NCI-H2171 treated with DMSO at 0.1 percent for 48 hours (cell line): ENCODE data around the gene CD320.
"Not testable (repeated sequence)": the region's sequence is repeated elsewhere in the genome, so short reads cannot be mapped to it uniquely, and the experiment has no call there.

Experiments
- DNase-seq: peaks from one replicate; lab custom pipeline; 2025; lab: John Stamatoyannopoulos, UW

Gene CD320

DNA sequence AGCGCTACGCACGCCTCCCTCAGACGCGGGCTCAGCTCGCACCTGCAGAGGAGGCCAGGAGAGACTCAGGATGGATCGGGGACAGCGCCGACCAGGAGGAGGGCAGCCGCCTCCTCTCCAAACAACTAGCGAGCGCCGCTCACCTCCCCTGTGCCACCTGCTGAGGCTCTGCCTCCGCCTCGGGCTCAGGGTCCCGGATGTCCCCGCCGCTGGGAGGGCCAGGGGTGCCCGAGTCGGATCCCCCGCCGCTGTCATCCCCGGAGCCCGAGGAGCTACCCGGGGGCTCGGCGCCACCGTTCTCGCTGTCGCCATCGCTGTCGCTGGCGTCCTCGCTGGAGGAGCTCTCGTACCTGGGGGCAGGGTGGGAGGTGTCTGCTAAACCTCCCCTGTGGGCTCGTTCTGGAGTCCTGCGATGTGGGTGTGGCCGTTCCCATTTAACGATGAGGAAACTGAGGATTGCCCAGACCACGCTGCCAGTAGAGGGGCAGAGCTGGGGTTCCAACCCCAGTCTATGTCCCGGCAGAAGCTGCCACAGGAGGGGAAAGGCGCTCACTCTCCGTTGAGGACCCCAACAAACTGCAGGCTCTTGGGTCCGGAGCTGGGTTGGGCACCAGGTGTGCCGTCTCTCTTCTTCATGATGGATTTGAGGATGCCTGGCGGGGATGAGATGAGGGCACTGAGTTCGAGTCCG lies 25.8 kb upstream of the CD320 start:
- no peak for DNase-seq

- DNase-seq = no peak
These were observed 25.0 kb upstream of the CD320 start for GRCh38 chr19:8332976-8333766.

DNA sequence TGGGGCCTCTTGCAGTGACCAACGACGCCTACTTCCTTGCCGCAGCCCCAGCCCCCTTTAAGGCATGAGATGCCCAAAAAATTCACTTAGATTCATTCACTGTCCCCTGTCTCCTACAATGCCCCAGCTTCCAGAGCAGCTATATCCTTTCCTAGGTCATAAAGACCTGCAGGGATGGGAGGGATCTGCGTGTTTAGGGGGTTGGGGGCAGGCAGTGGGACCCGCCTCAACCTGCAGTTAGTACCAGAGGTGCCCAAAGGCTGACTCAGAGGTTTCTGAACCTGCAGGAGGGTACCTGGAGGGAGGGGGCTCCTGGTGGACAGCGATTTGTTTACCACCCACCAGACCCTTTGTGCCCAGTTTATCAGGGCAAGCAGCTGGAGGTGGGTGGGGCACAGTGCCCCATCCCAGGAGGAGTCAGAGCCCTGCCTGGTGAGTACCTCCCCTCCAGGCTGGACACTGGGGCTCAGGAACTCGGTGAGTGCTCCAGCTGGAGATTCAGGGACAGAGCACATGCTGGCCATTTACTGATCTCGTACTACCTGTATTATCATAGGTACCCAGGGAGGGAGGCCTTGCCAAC lies 23.2 kb upstream of the CD320 start:
- no peak for DNase-seq

DNA sequence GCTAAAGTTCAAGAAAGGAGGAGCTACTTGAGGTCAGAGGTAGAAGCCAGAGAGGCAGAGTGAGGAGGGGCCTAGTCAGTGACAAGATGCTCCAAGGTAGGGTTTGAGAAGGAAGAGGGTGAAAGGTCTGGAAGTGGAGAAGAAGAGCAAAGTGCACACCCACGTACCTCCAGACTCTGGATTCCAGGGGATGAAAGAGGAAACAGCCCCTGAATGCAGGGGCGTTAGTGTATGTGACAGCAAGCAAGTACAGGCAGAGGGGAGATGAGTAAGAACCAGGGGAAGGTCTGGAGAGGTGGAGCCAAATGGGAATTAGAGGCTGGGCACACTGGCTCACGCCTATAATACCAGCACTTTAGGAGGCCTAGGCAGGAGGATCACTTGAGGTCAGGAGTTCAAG lies 21.8 kb upstream of the CD320 start:
- no peak for DNase-seq

- DNase-seq = no peak
These were observed 17.3 kb upstream of the CD320 start for GRCh38 chr19:8325454-8325853.

GRCh38 chr19:8324186-8325050 lies 16.3 kb upstream of the CD320 start:
- DNase-seq = no peak

GRCh38 chr19:8323781-8324185 lies 15.6 kb upstream of the CD320 start:
- DNase-seq = no peak

- DNase-seq = no peak
These were observed 14.5 kb upstream of the CD320 start for GRCh38 chr19:8322638-8322997.

DNA sequence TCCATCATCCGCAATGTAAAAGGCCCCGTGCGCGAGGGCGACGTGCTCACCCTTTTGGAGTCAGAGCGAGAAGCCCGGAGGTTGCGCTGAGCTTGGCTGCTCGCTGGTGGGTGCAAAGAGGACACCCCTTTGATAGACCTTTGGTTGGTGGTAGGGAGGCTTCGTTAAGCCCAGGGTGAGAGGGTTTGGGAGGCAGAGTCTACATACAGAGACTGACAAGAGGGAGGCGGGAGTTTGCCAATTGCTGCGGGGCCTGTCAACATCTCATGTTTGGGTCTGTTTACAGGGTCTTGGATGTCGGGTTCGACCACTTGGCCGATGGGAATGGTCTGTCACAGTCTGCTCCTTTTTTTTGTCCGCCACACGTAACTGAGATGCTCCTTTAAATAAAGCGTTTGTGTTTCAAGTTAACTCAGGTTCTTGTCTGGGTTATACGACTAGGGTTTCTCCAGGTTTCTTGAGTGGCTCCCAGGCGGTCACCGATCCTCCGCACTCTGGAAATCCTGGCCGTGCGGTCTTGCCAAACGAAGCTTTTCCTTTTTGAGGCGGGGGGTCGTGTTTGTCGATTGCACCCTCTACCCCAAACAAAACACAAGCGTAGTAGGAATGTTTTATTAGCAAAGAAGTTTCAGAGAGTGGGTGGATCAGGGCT lies 14.0 kb upstream of the CD320 start:
- no peak for DNase-seq

- peak; percentile 96 for DNase-seq
These were observed 13.2 kb upstream of the CD320 start, which contains the start of the genes NDUFA7 and RPS28 for GRCh38 chr19:8321067-8321985. NDUFA7 (minus strand) TSS chr19:8321375; CDS start chr19:8321358, 17 bp downstream. RPS28 (plus strand) TSS chr19:8321496; CDS start chr19:8321531, 35 bp downstream.

DNA sequence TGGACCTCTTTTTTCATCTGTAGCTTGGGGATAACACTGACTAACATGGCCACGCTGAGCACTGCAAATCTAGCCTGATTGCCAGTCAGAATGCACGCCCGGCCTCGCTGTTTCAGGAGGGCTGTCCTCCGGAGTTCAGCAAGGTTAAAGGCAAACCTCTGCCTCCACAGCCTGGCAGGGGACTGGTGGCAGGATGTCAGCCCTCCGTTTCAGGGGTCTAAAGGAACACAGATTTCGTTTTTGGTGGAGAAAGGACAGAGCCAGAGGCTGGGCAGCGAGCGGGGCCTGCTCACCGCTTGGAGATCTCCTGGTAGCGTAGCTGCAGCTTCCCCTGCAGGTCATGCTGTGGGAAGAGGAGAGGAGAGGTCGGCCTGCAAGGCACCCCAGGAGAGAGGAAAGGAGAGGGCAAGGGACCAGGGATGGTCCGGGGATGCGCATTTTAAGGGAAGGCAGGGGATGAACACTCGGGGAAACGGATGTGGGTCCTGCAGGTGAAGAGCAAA lies 12.5 kb upstream of the CD320 start:
- DNase-seq = no peak

DNA sequence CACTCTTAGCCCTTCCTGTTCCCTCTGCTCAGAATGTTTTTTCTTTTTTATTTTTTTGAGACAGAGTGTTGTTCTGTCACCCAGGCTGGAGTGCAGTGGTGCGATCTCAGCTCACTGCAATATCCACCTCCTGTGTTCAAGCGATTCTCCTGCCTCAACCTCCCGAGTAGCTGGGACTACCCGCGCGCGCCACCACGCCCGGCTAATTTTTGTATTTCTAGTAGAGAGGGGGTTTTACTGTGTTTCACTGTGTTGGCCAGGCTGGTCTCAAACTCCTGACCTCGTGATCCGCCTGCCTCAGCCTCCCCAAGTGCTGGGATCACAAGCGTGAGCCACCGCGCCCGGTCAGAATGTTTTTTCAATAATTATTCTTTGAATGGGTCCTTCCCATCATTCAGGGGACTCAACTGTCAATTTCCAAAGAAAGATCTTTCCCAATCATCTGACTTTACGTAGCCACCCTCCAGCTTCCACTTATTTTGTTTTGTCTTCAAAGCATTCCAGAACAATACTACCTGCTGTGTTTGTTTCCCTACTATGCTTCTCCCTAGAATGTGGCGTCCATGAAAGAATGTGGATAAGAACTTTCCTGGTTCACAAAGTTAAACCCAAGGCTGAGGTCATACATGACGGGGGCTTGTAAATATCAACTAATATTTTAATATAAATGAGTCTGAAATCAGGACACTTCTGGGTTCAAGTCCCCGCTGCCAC lies 11.8 kb upstream of the CD320 start:
- DNase-seq = no peak

- not testable (repeated sequence) for DNase-seq
These were observed 10.7 kb upstream of the CD320 start for GRCh38 chr19:8318835-8319234.

DNA sequence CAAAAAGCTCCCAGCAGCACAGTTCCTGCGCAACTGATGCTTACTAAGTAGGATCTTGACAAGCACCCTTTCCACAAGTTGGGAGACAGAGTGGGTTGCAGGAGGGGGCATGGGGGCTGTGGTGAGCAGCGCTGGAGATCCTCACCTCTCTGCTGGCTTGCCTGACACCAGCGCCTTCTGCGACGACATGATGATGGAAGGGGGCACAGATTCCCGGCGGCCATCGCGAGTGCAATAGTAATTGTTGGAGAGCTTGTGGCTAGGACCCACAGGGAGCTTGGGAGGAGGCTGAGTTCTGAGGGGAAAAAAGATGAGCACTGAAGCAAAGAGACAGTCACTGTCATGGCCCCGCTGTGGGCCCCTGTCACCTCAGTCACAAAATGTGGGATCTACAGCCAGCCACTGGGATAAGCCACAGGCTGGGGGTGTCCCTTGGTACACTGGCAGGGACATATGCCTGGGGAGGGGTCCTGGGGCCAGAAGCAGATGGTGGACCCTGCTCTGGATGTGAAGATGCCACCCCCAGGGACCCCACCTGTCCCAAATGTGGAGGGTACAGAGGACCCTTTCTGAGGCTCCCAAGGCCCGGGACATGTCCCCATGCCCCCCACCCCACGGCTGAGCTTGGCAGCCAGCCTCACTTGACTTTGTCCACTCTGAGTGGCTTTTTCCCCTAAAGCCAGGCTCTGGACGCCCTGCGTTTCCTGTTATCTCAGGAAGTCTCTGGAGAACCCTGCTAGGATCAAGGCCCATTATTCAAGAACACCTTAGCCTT lies 8.4 kb upstream of the CD320 start:
- no peak for DNase-seq

DNA sequence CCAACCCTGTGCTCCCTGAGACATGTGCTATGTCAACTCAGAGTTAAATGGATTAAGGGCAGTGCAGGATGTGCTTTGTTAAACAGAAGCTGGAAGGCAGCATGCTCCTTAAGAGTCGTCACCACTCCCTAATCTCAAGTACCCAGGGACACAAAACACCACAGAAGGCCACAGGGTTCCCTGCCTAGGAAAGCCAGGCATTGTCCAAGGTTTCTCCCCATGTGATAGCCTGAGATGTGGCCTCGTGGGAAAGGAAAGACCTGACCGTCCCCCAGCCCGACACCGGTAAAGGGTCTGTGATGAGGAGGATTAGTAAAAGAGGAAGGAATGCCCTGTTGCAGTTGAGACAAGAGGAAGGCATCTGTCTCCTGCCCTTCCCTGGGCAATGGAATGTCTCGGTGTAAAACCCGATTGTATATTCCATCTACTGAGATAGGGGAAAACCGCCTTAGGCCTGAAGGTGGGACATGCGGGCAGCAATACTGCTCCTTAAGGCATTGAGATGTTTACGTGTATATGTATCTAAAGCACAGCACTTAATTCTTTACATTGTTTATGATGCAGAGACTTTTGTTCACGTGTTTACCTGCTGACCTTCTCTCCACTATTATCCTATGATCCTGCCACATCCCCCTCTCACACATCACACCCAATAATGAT lies 7.0 kb upstream of the CD320 start:
- not testable (repeated sequence) for DNase-seq

GRCh38 chr19:8311461-8312260 lies 3.5 kb upstream of the CD320 start:
- no peak for DNase-seq

DNA sequence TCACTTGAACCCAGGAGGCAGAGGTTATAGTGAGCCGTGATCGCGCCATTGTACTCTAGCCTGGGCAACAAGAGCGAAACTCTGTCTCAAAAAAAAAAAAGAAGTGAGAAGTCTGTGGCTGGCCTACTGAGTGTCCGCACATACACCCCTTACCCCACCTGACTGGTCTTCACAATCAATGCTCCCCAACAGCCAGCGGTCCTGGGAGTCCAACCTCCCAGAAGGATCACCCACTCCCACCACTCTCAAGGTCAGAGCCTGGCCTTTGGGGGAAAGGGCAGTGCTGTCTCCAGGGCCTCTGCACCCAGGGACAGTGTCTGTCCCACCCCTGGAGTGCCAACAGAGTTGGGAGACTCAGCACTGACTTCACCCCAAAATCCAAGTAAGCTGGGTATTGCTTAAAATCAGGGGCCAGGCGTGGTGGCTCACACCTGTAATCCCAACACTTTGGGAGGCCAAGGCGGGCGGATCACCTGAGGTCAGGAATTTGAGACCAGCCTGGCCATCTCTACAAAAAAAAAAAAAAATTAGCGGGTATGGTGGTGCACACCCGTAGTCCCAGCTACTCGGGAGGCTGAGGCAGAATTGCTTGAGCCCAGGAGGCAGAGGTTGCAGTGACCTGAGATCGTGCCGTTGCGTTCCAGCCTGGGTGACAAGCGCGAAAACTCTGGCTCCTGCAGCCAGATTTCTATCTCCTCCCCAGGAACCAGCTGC lies 2.3 kb upstream of the CD320 start:
- DNase-seq = no peak
